Esophagus muscularis mucosa (tissue), 4 donors: Measurements from ENCODE around the gene CCDC24. TPM values are rescaled to one million over a fixed set of nuclear protein-coding genes. Genes with fewer than 3 reads are reported as not detected.

Source experiments
- DNase-seq: peaks from one replicate; pipeline ENCODE4 v3.0.0-alpha.2; 2017; ENCODE audit errors: extremely low spot score
- H3K27ac ChIP-seq, 4 donors: fragments of 200-600 bp; sonication (generic); replicated peaks in 1 of 4; 1 replicate in 3 of 4; 2 replicates in 1 of 4; pipeline ENCODE4 v1.5.1; 2016 to 2019; ENCODE audit warnings: mild to moderate bottlenecking in 1 of 4
- H3K27me3 ChIP-seq, 4 donors: fragments of 200-600 bp; sonication (generic); one replicate each; pipeline versions ENCODE4 v1.5.1 to v1.6.0; 2016 to 2019
- H3K36me3 ChIP-seq, 4 donors: fragments of 200-600 bp; sonication (generic); one replicate each; pipeline ENCODE4 v1.5.1; 2016 to 2019
- H3K4me1 ChIP-seq, 4 donors: fragments of 200-600 bp; sonication (generic); one replicate each; pipeline ENCODE4 v1.5.1; 2016 to 2019
- H3K4me3 ChIP-seq, 4 donors: fragments of 200-600 bp; sonication (generic); 1 replicate in 2 of 4; 2 replicates in 2 of 4; pipeline ENCODE4 v1.5.1; 2016 to 2019; ENCODE audit warnings: mild to moderate bottlenecking in 4 of 4, moderate library complexity in 1 of 4
- H3K9me3 ChIP-seq, 4 donors: fragments of 200-600 bp; sonication (generic); 1 replicate in 3 of 4; 2 replicates in 1 of 4; pipeline ENCODE4 v1.5.1; 2016 to 2019
- CTCF ChIP-seq, 3 experiments: fragments of 200-600 bp in 2 of 3; fragments of 450-650 bp in 1 of 3; sonication (generic) in 2 of 3; IDR thresholded peaks; one replicate each; pipeline ENCODE4 v1.5.1; 2017 to 2019; ENCODE audit warnings: antibody characterized with exemption in 3 of 3, mild to moderate bottlenecking in 2 of 3, moderate library complexity in 1 of 3
- EP300 ChIP-seq: sonication (generic); formaldehyde crosslinking; IDR thresholded peaks from one replicate; pipeline ENCODE4 v1.6.1; 2017; ENCODE audit warnings: antibody characterized with exemption
- POLR2A ChIP-seq: fragments of 450-650 bp; IDR thresholded peaks from one replicate; pipeline ENCODE4 v1.6.1; 2017; ENCODE audit warnings: antibody characterized with exemption, moderate library complexity, mild to moderate bottlenecking, low read depth
- POLR2AphosphoS5 ChIP-seq, 2 donors: sonication (generic); formaldehyde crosslinking; IDR thresholded peaks; one replicate each; pipeline ENCODE4 v1.6.1; 2017; ENCODE audit warnings: antibody characterized with exemption in 2 of 2
- WGBS: methylation state at CpG from one replicate; pipeline ENCODE4 v1.1.5; 2018; 5-methylcytosine and 5-hydroxymethylcytosine counted together
- intact Hi-C: fragments of 100-400 bp; cut with DNase I; formaldehyde crosslinking; loops from one replicate; pipeline ENCODE4 v1.15.1; 2023
- total RNA-seq, 4 donors: library from RNA; depleted of rRNA; stranded (reverse); fragments of >200 nt; gene quantifications; one replicate each; pipeline versions ENCODE4 v1.1.0 to v1.2.1, GENCODE V29; 2016

CCDC24 gene
- total RNA-seq, 4 donors from 2014 or later: 6.2 to 7.3 (median 6.7) TPM

- Histone ChIP-seq H3K36me3 (peaks cover 0 to 18% (median 2%) of the 10 kb centered on the region in 4 donors), H3K4me1 (peaks cover 16 to 33% (median 27%) of the 10 kb centered on the region in 4 donors), H3K4me3 (no peak overlapping the region), H3K27ac (no peak overlapping the region), H3K27me3 (no peaks in the 10 kb centered on the region), H3K9me3 (no peaks in the 10 kb centered on the region)
- TF ChIP-seq POLR2A: no peak
- no peak for TF ChIP-seq CTCF (IDR thresholded peaks at IDR 0.05)
- TF ChIP-seq EP300: no peak
- TF ChIP-seq POLR2AphosphoS5 (IDR thresholded peaks at IDR 0.05): no peak
- no peak for DNase-seq
- WGBS: 97% methylated on average over 7 of the region's 7 CpGs
- intact Hi-C loops: loop anchor here (5.0 kb wide), 1 partner anchor 38 kb away; the partner anchor contains the start of gene SLC6A9
Measured at GRCh38 chr1:43994071-43994470, 2.7 kb downstream of the CCDC24 start.

DNA sequence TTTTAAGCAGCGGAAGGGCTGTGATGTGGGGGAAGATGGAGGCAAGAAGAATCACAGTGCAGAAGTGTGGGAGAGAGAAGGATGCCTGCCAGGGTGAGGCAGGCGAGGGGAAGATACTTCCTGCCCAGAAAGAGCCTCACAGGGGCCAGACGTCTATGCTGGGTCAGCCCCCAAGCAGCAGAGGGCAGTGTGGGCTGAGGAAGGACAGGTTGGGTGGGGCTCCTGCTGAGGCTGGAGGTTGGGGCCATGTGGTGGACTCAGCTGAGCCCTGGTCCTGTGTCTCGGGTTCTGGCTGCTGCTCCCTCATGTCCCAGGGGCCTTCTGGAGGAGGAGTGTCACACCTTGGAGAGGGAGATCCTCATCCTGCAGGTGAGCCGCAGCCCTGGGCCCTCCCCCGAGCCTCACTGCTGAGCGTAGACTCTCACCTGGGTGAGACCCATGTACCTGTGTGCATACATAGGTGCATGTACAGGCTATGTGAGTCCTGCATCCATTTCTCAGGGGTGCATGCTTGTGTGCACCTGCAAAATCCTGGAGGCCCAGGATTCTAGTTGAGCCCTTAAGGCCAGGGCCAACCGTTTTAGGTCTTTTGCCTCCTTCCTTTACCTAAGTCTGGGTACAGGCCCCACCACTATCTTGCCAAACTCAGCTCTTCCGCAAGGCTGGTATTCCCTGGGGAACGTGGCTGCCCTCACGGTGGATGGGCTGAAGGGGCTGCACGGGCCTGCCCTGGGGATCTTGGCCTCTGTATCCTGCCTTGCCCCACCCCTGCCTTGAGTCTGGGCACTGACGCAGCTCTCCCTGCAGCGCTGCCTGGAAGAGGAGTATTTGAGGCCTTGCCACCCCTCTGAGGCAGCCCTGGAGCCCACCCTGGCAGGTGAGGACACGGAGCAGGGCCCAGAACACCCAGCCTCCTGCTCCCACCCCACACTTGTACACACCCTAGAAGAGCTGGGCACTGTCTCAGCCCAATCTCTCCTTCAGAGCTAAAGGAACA is 3.7 kb downstream of the CCDC24 start:
- 66% methylated on average over 11 of the region's 15 CpGs for WGBS
- H3K4me3 ChIP-seq: no peak overlapping the region
- intact Hi-C loops: loop anchor here (5.0 kb wide), 1 partner anchor 37 kb away; the partner anchor contains the start of gene SLC6A9

GRCh38 chr1:43995984-43996732 is 4.8 kb downstream of the CCDC24 start:
- Histone ChIP-seq H3K27me3 (no peaks in the 10 kb centered on the region), H3K36me3 (peaks cover 0 to 38% (median 8%) of the 10 kb centered on the region in 4 donors), H3K4me3 (no peak overlapping the region), H3K27ac (no peak overlapping the region), H3K9me3 (no peaks in the 10 kb centered on the region), H3K4me1 (peaks cover 8 to 23% (median 18%) of the 10 kb centered on the region in 4 donors)
- DNase-seq: no peak
- TF ChIP-seq POLR2A: no peak
- no peak for TF ChIP-seq EP300
- TF ChIP-seq POLR2AphosphoS5 (IDR thresholded peaks at IDR 0.05): no peak
- TF ChIP-seq CTCF (IDR thresholded peaks at IDR 0.05): no peak
- 86% methylated on average over 14 of the region's 21 CpGs for WGBS
- intact Hi-C loops: no loop called here

More for the DNA sequence above, 3.7 kb downstream of the CCDC24 start:
- no peak for DNase-seq
- TF ChIP-seq EP300 (no peak), CTCF (IDR thresholded peaks at IDR 0.05) (peak in 1 of 3 experiments; percentile 10)
- peaks cover 0 to 28% (median 3%) of the 10 kb centered on the region in 4 donors for H3K36me3 ChIP-seq
- H3K27ac ChIP-seq: no peak overlapping the region
- no peaks in the 10 kb centered on the region for H3K27me3 ChIP-seq
- H3K9me3 ChIP-seq: no peaks in the 10 kb centered on the region
- peaks cover 16 to 33% (median 27%) of the 10 kb centered on the region in 4 donors for H3K4me1 ChIP-seq

DNA sequence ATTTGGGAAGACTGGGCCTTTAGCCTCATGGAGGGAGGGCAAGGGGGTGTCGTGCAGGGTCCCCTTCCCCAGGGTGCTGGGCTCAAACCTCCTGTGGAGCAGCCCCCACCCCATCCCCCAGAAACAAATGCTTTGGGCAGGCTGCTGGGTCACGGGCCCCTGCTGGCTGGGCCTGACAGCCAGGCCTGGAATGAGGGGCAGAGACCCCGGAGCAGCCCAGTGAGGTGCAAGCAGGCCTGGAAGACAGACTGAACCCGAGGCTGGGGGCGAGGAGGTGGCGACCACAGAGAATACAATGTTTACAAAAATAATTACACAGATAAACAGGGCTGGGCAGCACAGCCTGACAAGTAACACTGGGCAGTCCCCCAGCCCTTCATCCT is 5.3 kb downstream of the CCDC24 start:
- Histone ChIP-seq H3K27me3 (no peaks in the 10 kb centered on the region), H3K36me3 (peaks cover 0 to 44% (median 11%) of the 10 kb centered on the region in 4 donors), H3K4me3 (no peak overlapping the region), H3K4me1 (peaks cover 5 to 21% (median 15%) of the 10 kb centered on the region in 4 donors), H3K9me3 (no peaks in the 10 kb centered on the region), H3K27ac (no peak overlapping the region)
- TF ChIP-seq EP300 (no peak), CTCF (IDR thresholded peaks at IDR 0.05) (no peak), POLR2A (no peak), POLR2AphosphoS5 (IDR thresholded peaks at IDR 0.05) (no peak)
- WGBS: 87% methylated on average over 6 of the region's 6 CpGs
- intact Hi-C loops: no loop called here
- DNase-seq: no peak
